ENCODE measurements around the gene TMEM129.

TMEM129 gene

GRCh38 chr4:1737666-1738065 lies 16.5 kb upstream of the TMEM129 start:
- no peak for TF ChIP-seq CTCF (IDR thresholded peaks at IDR 0.05; ENCODE audit: control insufficient read depth, extremely low read depth, insufficient read depth)
- no peak overlapping the region for H3K4me3 ChIP-seq (ENCODE audit: low read depth, low read length)
- DNase-seq (ENCODE audit: low read depth), result no peak

GRCh38 chr4:1736812-1737211 lies 15.7 kb upstream of the TMEM129 start:
- H3K4me3 ChIP-seq (ENCODE audit: low read depth, low read length), result no peak overlapping the region
- TF ChIP-seq CTCF (IDR thresholded peaks at IDR 0.05; ENCODE audit: control insufficient read depth, extremely low read depth, insufficient read depth), result no peak

GRCh38 chr4:1735215-1735614 lies 14.1 kb upstream of the TMEM129 start:
- no peak overlapping the region for H3K4me3 ChIP-seq (ENCODE audit: low read depth, low read length)
- no peak for TF ChIP-seq CTCF (IDR thresholded peaks at IDR 0.05; ENCODE audit: control insufficient read depth, extremely low read depth, insufficient read depth)
- no peak for DNase-seq (ENCODE audit: low read depth)

More at GRCh38 chr4:1736812-1737211, 15.7 kb upstream of the TMEM129 start:
- DNase-seq (ENCODE audit: low read depth), result no peak

- no peak for DNase-seq (ENCODE audit: low read depth)
These were observed 11.8 kb upstream of the TMEM129 start for GRCh38 chr4:1732911-1733310.

GRCh38 chr4:1731180-1731579 lies 10.1 kb upstream of the TMEM129 start:
- TF ChIP-seq CTCF (IDR thresholded peaks at IDR 0.05; ENCODE audit: control insufficient read depth, extremely low read depth, insufficient read depth), result no peak
- no peak overlapping the region for H3K4me3 ChIP-seq (ENCODE audit: low read depth, low read length)
- DNase-seq (ENCODE audit: low read depth), result no peak

More at GRCh38 chr4:1732911-1733310, 11.8 kb upstream of the TMEM129 start:
- no peak overlapping the region for H3K4me3 ChIP-seq (ENCODE audit: low read depth, low read length)
- TF ChIP-seq CTCF (IDR thresholded peaks at IDR 0.05; ENCODE audit: control insufficient read depth, extremely low read depth, insufficient read depth), result no peak

GRCh38 chr4:1730532-1731135 lies 9.5 kb upstream of the TMEM129 start:
- no peak overlapping the region for H3K4me3 ChIP-seq (ENCODE audit: low read depth, low read length)
- TF ChIP-seq CTCF (IDR thresholded peaks at IDR 0.05; ENCODE audit: control insufficient read depth, extremely low read depth, insufficient read depth), result no peak
- no peak for DNase-seq (ENCODE audit: low read depth)

Data from LNCaP clone FGC (cell line).